ENCODE data around the gene BTF3. TPM values are rescaled to one million over a fixed set of nuclear protein-coding genes. Genes with fewer than 3 reads are reported as not detected.

BTF3 gene
- total RNA-seq, 1 experiment from 2014 or later = 326 TPM

Other genes with a start within 250 kb of the BTF3 start
- 11.3 and 11.8 TPM in 2 replicates for gene FOXD1, start 49.7 kb upstream of the BTF3 start, total RNA-seq (2014; rRNA removed; shearing (Covaris generic))
- 21.8 and 26.2 TPM in 2 replicates for gene ANKRA2, start 67.2 kb downstream of the BTF3 start, total RNA-seq (2014; rRNA removed; shearing (Covaris generic))
- gene UTP15, start 67.3 kb downstream of the BTF3 start, total RNA-seq (2014; rRNA removed; shearing (Covaris generic)) = 17.7 and 20.0 TPM in 2 replicates
- gene ARHGEF28, start 127.8 kb downstream of the BTF3 start, total RNA-seq (2014; rRNA removed; shearing (Covaris generic)) = 0.03 and 0.98 TPM in 2 replicates

Data from G401 (cell line).